Thyroid gland (tissue), 4 donors: ENCODE data around the gene NAP1L4. TPM values are rescaled to one million over a fixed set of nuclear protein-coding genes. Genes with fewer than 3 reads are reported as not detected.

Source experiments
- DNase-seq, 2 donors: peaks; one replicate each; pipeline ENCODE4 v3.0.0-alpha.2; 2019
- H3K27ac ChIP-seq, 3 donors: fragments of 200-600 bp; sonication (generic); 1 replicate in 2 of 3; 2 replicates in 1 of 3; pipeline ENCODE4 v1.5.1; 2016 to 2019; ENCODE audit warnings: mild to moderate bottlenecking in 1 of 3, moderate library complexity in 1 of 3
- H3K27me3 ChIP-seq: fragments of 200-600 bp; sonication (generic); one replicate; pipeline ENCODE4 v1.5.1; 2019
- H3K36me3 ChIP-seq, 2 donors: fragments of 200-600 bp; sonication (generic); one replicate each; pipeline ENCODE4 v1.5.1; 2016 to 2019
- H3K4me1 ChIP-seq, 2 donors: fragments of 200-600 bp; sonication (generic); one replicate each; pipeline ENCODE4 v1.5.1; 2017 to 2019
- H3K4me3 ChIP-seq, 3 donors: fragments of 200-600 bp; sonication (generic); replicated peaks in 1 of 3; 1 replicate in 2 of 3; 2 replicates in 1 of 3; pipeline ENCODE4 v1.5.1; 2016; ENCODE audit warnings: mild to moderate bottlenecking in 1 of 3
- H3K9me3 ChIP-seq: fragments of 200-600 bp; sonication (generic); one replicate; pipeline ENCODE4 v1.5.1; 2017
- CTCF ChIP-seq, 6 experiments: fragments of 200-600 bp in 3 of 6; fragments of 450-650 bp in 3 of 6; sonication (generic) in 3 of 6; IDR thresholded peaks; one replicate each; pipeline ENCODE4 v1.5.1; 2016 to 2019; ENCODE audit warnings: antibody characterized with exemption in 6 of 6, mild to moderate bottlenecking in 2 of 6, inconsistent platforms in 1 of 6, moderate library complexity in 1 of 6
- POLR2A ChIP-seq, 2 donors: fragments of 450-650 bp; IDR thresholded peaks; one replicate each; pipeline ENCODE4 v1.6.1; 2017; ENCODE audit warnings: antibody characterized with exemption in 2 of 2, mild to moderate bottlenecking in 2 of 2, moderate library complexity in 1 of 2
- WGBS, 2 donors: methylation state at CpG; one replicate each; pipeline ENCODE4 v1.1.5; 2017; 5-methylcytosine and 5-hydroxymethylcytosine counted together
- intact Hi-C: fragments of 100-400 bp; cut with DNase I; formaldehyde crosslinking; loops from one replicate; pipeline ENCODE4 v1.15.1; 2023
- total RNA-seq, 4 donors: library from RNA; depleted of rRNA; stranded (reverse); fragments of >200 nt; gene quantifications; one replicate each; pipeline ENCODE4 v1.2.3, GENCODE V29; 2016

Gene NAP1L4
- total RNA-seq, 4 donors from 2014 or later = 104 to 117 (median 108) TPM

GRCh38 chr11:2931771-2932738, 60.1 kb downstream of the NAP1L4 start:
- Histone ChIP-seq H3K9me3 (no peaks in the 10 kb centered on the region), H3K27ac (no peak overlapping the region), H3K27me3 (no peaks in the 10 kb centered on the region), H3K4me3 (no peak overlapping the region), H3K4me1 (peaks cover 18 to 23% of the 10 kb centered on the region in 2 donors), H3K36me3 (no peaks in the 10 kb centered on the region)
- intact Hi-C loops = loop anchor here (5.0 kb wide), 1 partner anchor 160 kb away; no protein-coding TSS in a partner anchor
- no peak for DNase-seq
- TF ChIP-seq CTCF (IDR thresholded peaks at IDR 0.05) (no peak), POLR2A (IDR thresholded peaks at IDR 0.05) (no peak)
- WGBS, 2 donors = 80 to 84% methylated on average over 11 to 12 of the region's 13 CpGs

- intact Hi-C loops = loop anchor here (5.0 kb wide), 1 partner anchor 161 kb away; no protein-coding TSS in a partner anchor
- H3K36me3 ChIP-seq = no peaks in the 10 kb centered on the region
- H3K4me3 ChIP-seq = no peak overlapping the region
- WGBS, 2 donors = 65 to 74% methylated on average over 4 of the region's 4 CpGs
- no peaks in the 10 kb centered on the region for H3K27me3 ChIP-seq
- TF ChIP-seq POLR2A (IDR thresholded peaks at IDR 0.05) (no peak), CTCF (IDR thresholded peaks at IDR 0.05) (no peak)
- no peak overlapping the region for H3K27ac ChIP-seq
- no peaks in the 10 kb centered on the region for H3K9me3 ChIP-seq
- no peak for DNase-seq
- H3K4me1 ChIP-seq = peaks cover 18 to 29% of the 10 kb centered on the region in 2 donors
These were observed 60.7 kb downstream of the NAP1L4 start for GRCh38 chr11:2931420-2931746.

- no peaks in the 10 kb centered on the region for H3K36me3 ChIP-seq
- no peaks in the 10 kb centered on the region for H3K9me3 ChIP-seq
- intact Hi-C loops = loop anchor here (5.0 kb wide), 1 partner anchor 161 kb away; no protein-coding TSS in a partner anchor
- DNase-seq = peak; percentile 93 to 95
- TF ChIP-seq POLR2A (IDR thresholded peaks at IDR 0.05) (peak in 1 of 2 donors; percentile 17), CTCF (IDR thresholded peaks at IDR 0.05) (peak; percentile 76 to 99 (median 93))
- peaks cover 18 to 30% of the 10 kb centered on the region in 2 donors for H3K4me1 ChIP-seq
- peak overlapping the region in 1 of 3 donors; percentile 52 for H3K4me3 ChIP-seq
- 18 to 26% methylated on average over 10 of the region's 21 CpGs for WGBS, 2 donors
- peak overlapping the region in 1 of 3 donors; percentile 70 for H3K27ac ChIP-seq
- no peaks in the 10 kb centered on the region for H3K27me3 ChIP-seq
These were observed 61.3 kb downstream of the NAP1L4 start for GRCh38 chr11:2930704-2931419.

- no peaks in the 10 kb centered on the region for H3K9me3 ChIP-seq
- H3K4me1 ChIP-seq = peaks cover 21 to 34% of the 10 kb centered on the region in 2 donors
- H3K36me3 ChIP-seq = no peaks in the 10 kb centered on the region
- DNase-seq = peak in 1 of 2 donors; percentile 24
- intact Hi-C loops = loop anchor here (5.0 kb wide), 1 partner anchor 162 kb away; no protein-coding TSS in a partner anchor
- 5 to 8% methylated on average over 40 to 44 of the region's 47 CpGs for WGBS, 2 donors
- no peaks in the 10 kb centered on the region for H3K27me3 ChIP-seq
- peak overlapping the region in 1 of 3 donors; percentile 70 for H3K27ac ChIP-seq
- no peak for TF ChIP-seq CTCF (IDR thresholded peaks at IDR 0.05)
- no peak for TF ChIP-seq POLR2A (IDR thresholded peaks at IDR 0.05)
- H3K4me3 ChIP-seq = peak overlapping the region in 2 of 3 donors; percentile 21 to 52
These were observed 62.0 kb downstream of the NAP1L4 start for GRCh38 chr11:2929950-2930703.
